DOHH2 (cell line): ENCODE measurements around the gene TANC1.

Experiments
- H3F3A ChIP-seq: fragments of 200-600 bp; sonication (generic), shearing (Covaris generic); 2 replicates; pipeline ENCODE4 v1.6.0; 2016; ENCODE audit warnings: antibody characterized with exemption, mild to moderate bottlenecking; ENCODE audit not compliant: control insufficient read depth, insufficient read depth
- H3K27ac ChIP-seq: fragments of 200-600 bp; sonication (generic); 2 replicates; pipeline ENCODE4 v1.5.1; 2014; ENCODE audit warnings: low read depth, mild to moderate bottlenecking, low read length, moderate library complexity
- H3K27me3 ChIP-seq: fragments of 200-600 bp; sonication (generic); 2 replicates; pipeline ENCODE4 v1.6.1; 2014; ENCODE audit warnings: mild to moderate bottlenecking, low read length, mixed read lengths; ENCODE audit not compliant: control insufficient read depth
- H3K36me3 ChIP-seq: fragments of 200-600 bp; sonication (generic); 2 replicates; pipeline ENCODE4 v1.6.1; 2014; ENCODE audit warnings: mild to moderate bottlenecking, low read length, moderate library complexity, mixed read lengths; ENCODE audit not compliant: control insufficient read depth
- H3K4me1 ChIP-seq: fragments of 200-600 bp; sonication (generic); 2 replicates; pipeline ENCODE4 v1.6.1; 2014; ENCODE audit warnings: mild to moderate bottlenecking, low read length, mixed read lengths; ENCODE audit not compliant: control insufficient read depth
- H3K4me2 ChIP-seq: fragments of 200-600 bp; sonication (generic); 2 replicates; pipeline ENCODE4 v1.6.0; 2014; ENCODE audit warnings: mild to moderate bottlenecking, low read length, moderate library complexity
- H3K4me3 ChIP-seq: fragments of 200-600 bp; sonication (generic); 2 replicates; pipeline ENCODE4 v1.5.1; 2014; ENCODE audit warnings: mild to moderate bottlenecking, low read length, mixed read lengths
- H3K79me2 ChIP-seq: fragments of 200-600 bp; sonication (generic); 2 replicates; pipeline ENCODE4 v1.6.1; 2014; ENCODE audit warnings: mild to moderate bottlenecking, low read length, mixed read lengths; ENCODE audit not compliant: control insufficient read depth
- H3K9me2 ChIP-seq: fragments of 200-600 bp; sonication (generic); replicated peaks from 2 replicates; pipeline ENCODE4 v1.6.1; 2014; ENCODE audit warnings: mild to moderate bottlenecking, low read length, mixed read lengths; ENCODE audit not compliant: control insufficient read depth
- H3K9me3 ChIP-seq: fragments of 200-600 bp; sonication (generic); 2 replicates; pipeline ENCODE4 v1.6.1; 2014; ENCODE audit warnings: antibody characterized with exemption, low read length, mixed read lengths; ENCODE audit not compliant: control insufficient read depth, insufficient read depth
- H4K20me1 ChIP-seq: fragments of 200-600 bp; sonication (generic); 2 replicates; pipeline ENCODE4 v1.6.0; 2014; ENCODE audit warnings: low read depth, mild to moderate bottlenecking, antibody characterized with exemption, low read length, moderate library complexity; ENCODE audit not compliant: control insufficient read depth, insufficient read depth
- CTCF ChIP-seq: fragments of 200-600 bp; sonication (generic); IDR thresholded peaks from one replicate; pipeline ENCODE4 v1.5.1; 2014; ENCODE audit warnings: antibody characterized with exemption, mild to moderate bottlenecking, low read depth, low read length; ENCODE audit not compliant: poor library complexity, severe bottlenecking
- EZH2phosphoT487 ChIP-seq: fragments of 200-600 bp; sonication (generic); IDR thresholded peaks from 2 replicates; pipeline ENCODE4 v1.6.1; 2017; ENCODE audit warnings: borderline replicate concordance, mild to moderate bottlenecking, antibody characterized with exemption, low read length, moderate library complexity, mixed read lengths

Gene TANC1

GRCh38 chr2:159224061-159224813 lies 255.8 kb downstream of the TANC1 start:
- no peaks in the 10 kb centered on the region for H3F3A ChIP-seq

GRCh38 chr2:159225025-159226016 lies 256.9 kb downstream of the TANC1 start:
- H4K20me1 ChIP-seq, result no peaks in the 10 kb centered on the region
- no peaks in the 10 kb centered on the region for H3F3A ChIP-seq
- H3K36me3 ChIP-seq, result no peaks in the 10 kb centered on the region
- H3K9me3 ChIP-seq, result no peaks in the 10 kb centered on the region
- H3K27me3 ChIP-seq, result no peaks in the 10 kb centered on the region
- no peak overlapping the region for H3K4me3 ChIP-seq
- TF ChIP-seq EZH2phosphoT487, result no peak
- TF ChIP-seq CTCF, result no peak
- H3K27ac ChIP-seq, result no peak overlapping the region
- no peak overlapping the region for H3K4me2 ChIP-seq
- no peaks in the 10 kb centered on the region for H3K9me2 ChIP-seq
- no peaks in the 10 kb centered on the region for H3K4me1 ChIP-seq
- H3K79me2 ChIP-seq, result no peaks in the 10 kb centered on the region

More at GRCh38 chr2:159224061-159224813, 255.8 kb downstream of the TANC1 start:
- Histone ChIP-seq H3K9me3 (no peaks in the 10 kb centered on the region), H3K27me3 (no peaks in the 10 kb centered on the region), H3K4me3 (no peak overlapping the region), H3K79me2 (no peaks in the 10 kb centered on the region), H3K36me3 (no peaks in the 10 kb centered on the region), H3K27ac (no peak overlapping the region), H3K9me2 (no peaks in the 10 kb centered on the region), H3K4me1 (no peaks in the 10 kb centered on the region), H3K4me2 (no peak overlapping the region), H4K20me1 (no peaks in the 10 kb centered on the region)
- TF ChIP-seq CTCF, result no peak
- TF ChIP-seq EZH2phosphoT487, result no peak

- H3K4me1 ChIP-seq, result no peaks in the 10 kb centered on the region
- H3F3A ChIP-seq, result no peaks in the 10 kb centered on the region
- TF ChIP-seq EZH2phosphoT487, result no peak
- TF ChIP-seq CTCF, result no peak
- no peaks in the 10 kb centered on the region for H4K20me1 ChIP-seq
- H3K9me3 ChIP-seq, result no peaks in the 10 kb centered on the region
- H3K36me3 ChIP-seq, result no peaks in the 10 kb centered on the region
- H3K4me2 ChIP-seq, result no peak overlapping the region
- H3K79me2 ChIP-seq, result no peaks in the 10 kb centered on the region
- no peaks in the 10 kb centered on the region for H3K27me3 ChIP-seq
- H3K9me2 ChIP-seq, result no peaks in the 10 kb centered on the region
- H3K4me3 ChIP-seq, result no peak overlapping the region
- no peak overlapping the region for H3K27ac ChIP-seq
Measured at GRCh38 chr2:159226059-159226461, 257.6 kb downstream of the TANC1 start.
